ENCODE data around the gene RTN1.

The RTN1 gene

DNA sequence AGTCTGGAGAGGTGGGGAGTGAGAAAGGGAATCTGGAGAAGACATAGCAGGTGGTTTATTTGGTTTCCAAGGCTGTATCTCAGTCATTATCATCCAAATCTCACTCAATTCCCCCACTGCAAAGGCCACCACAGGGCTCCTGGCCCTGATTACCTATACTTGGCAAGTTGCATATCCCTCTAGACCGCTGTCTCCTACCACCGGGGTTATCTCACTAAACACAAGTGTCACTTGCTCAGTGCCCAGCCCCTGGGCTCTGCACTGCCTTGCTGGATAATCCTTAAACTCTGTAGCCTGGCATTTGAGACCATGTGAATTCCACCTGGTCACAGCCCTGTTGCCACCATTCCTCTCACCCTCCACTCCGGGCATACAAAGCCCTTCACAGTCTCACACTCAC is 119.0 kb downstream of the RTN1 start:
- Histone ChIP-seq H3K9me3 (replicated peaks in 1 of 2; ENCODE audit: control insufficient read depth in 2 of 2, insufficient read depth in 1 of 2, low read depth in 1 of 2, low read length in 2 of 2) (no peaks in the 10 kb centered on the region), H3K23ac (ENCODE audit: low read depth, low read length, poor library complexity) (no peak overlapping the region), H3K36me3 (replicated peaks in 1 of 2; ENCODE audit: control insufficient read depth in 2 of 2, insufficient read depth in 2 of 2, low read length in 2 of 2) (no peaks in the 10 kb centered on the region), H3K18ac (ENCODE audit: low read length) (no peak overlapping the region), H2BK5ac (ENCODE audit: low read length) (no peak overlapping the region), H2BK12ac (ENCODE audit: low read length) (no peak overlapping the region), H3K79me1 (ENCODE audit: low read depth, low read length) (no peaks in the 10 kb centered on the region), H2AK5ac (ENCODE audit: low read depth, low read length) (no peak overlapping the region), H3K4me1 (ENCODE audit: control insufficient read depth in 2 of 2, insufficient read depth in 1 of 2, low read depth in 1 of 2, low read length in 2 of 2) (no peaks in the 10 kb centered on the region), H3K4me3 (ENCODE audit: low read length in 2 of 2) (no peak overlapping the region), H3K27ac (replicated peaks; ENCODE audit: low read length) (no peak overlapping the region), H2BK15ac (ENCODE audit: low read length) (no peak overlapping the region), H4K91ac (ENCODE audit: low read depth, low read length, poor library complexity) (no peak overlapping the region), H3K9ac (ENCODE audit: low read depth, low read length, poor library complexity) (no peak overlapping the region), H3K4ac (ENCODE audit: low read length) (no peak overlapping the region), H3K4me2 (ENCODE audit: insufficient read depth, low read length, poor library complexity, severe bottlenecking) (no peak overlapping the region), H3K27me3 (ENCODE audit: control insufficient read depth in 3 of 3, insufficient read depth in 3 of 3, low read depth in 1 of 3, low read length in 3 of 3) (no peaks in the 10 kb centered on the region), H4K8ac (ENCODE audit: low read depth, low read length) (no peak overlapping the region), H2AFZ (ENCODE audit: low read length) (no peak overlapping the region), H2BK120ac (ENCODE audit: low read depth, low read length) (no peak overlapping the region), H3K14ac (ENCODE audit: low read length) (no peak overlapping the region)
- WGBS, 2 donors (ENCODE audit: extremely low coverage in 2 of 2, insufficient read length in 2 of 2, insufficient replicate concordance in 1 of 2) = no CpG with 5 or more reads among the region's 3 CpGs
- no peak for DNase-seq (ENCODE audit: low spot score)

DNA sequence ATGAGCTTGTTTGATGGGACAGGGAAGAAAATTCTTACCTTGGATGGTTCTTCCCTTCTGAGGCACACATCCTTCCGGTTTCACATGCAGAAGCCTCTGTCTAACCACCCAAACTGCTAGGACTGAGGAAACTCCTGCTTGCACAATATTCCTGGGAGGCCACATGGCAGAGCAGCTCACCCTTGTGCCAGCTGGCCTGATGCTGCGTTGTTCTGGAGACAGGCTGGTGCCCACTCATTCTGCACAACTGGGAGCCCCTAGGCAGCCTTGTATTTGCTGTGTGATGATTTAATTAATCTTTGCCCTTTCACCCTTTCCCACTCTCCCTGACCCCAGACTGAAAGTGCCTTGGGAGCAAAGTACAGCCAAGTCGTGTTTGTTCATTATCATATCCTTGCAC is 130.8 kb downstream of the RTN1 start:
- no peak overlapping the region for H2AFZ ChIP-seq (ENCODE audit: low read length)
- H3K4me3 ChIP-seq (ENCODE audit: low read length in 2 of 2) = no peak overlapping the region
- H3K4me1 ChIP-seq (ENCODE audit: control insufficient read depth in 2 of 2, insufficient read depth in 1 of 2, low read depth in 1 of 2, low read length in 2 of 2) = no peaks in the 10 kb centered on the region
- H3K27me3 ChIP-seq (ENCODE audit: control insufficient read depth in 3 of 3, insufficient read depth in 3 of 3, low read depth in 1 of 3, low read length in 3 of 3) = no peaks in the 10 kb centered on the region
- no peak overlapping the region for H3K4me2 ChIP-seq (ENCODE audit: insufficient read depth, low read length, poor library complexity, severe bottlenecking)
- no peak overlapping the region for H2BK12ac ChIP-seq (ENCODE audit: low read length)
- H3K27ac ChIP-seq (replicated peaks; ENCODE audit: low read length) = no peak overlapping the region
- no peak overlapping the region for H3K4ac ChIP-seq (ENCODE audit: low read length)
- no peak overlapping the region for H3K23ac ChIP-seq (ENCODE audit: low read depth, low read length, poor library complexity)
- no peak overlapping the region for H4K8ac ChIP-seq (ENCODE audit: low read depth, low read length)
- no peak overlapping the region for H4K91ac ChIP-seq (ENCODE audit: low read depth, low read length, poor library complexity)
- H3K36me3 ChIP-seq (replicated peaks in 1 of 2; ENCODE audit: control insufficient read depth in 2 of 2, insufficient read depth in 2 of 2, low read length in 2 of 2) = no peaks in the 10 kb centered on the region
- no peak overlapping the region for H2BK5ac ChIP-seq (ENCODE audit: low read length)
- H2BK15ac ChIP-seq (ENCODE audit: low read length) = no peak overlapping the region
- no peak overlapping the region for H2AK5ac ChIP-seq (ENCODE audit: low read depth, low read length)
- no peak overlapping the region for H3K14ac ChIP-seq (ENCODE audit: low read length)
- H3K79me1 ChIP-seq (ENCODE audit: low read depth, low read length) = no peaks in the 10 kb centered on the region
- H3K18ac ChIP-seq (ENCODE audit: low read length) = no peak overlapping the region
- H2BK120ac ChIP-seq (ENCODE audit: low read depth, low read length) = no peak overlapping the region
- DNase-seq (ENCODE audit: low spot score) = no peak
- WGBS, 2 donors (ENCODE audit: extremely low coverage in 2 of 2, insufficient read length in 2 of 2, insufficient replicate concordance in 1 of 2) = no CpG with 5 or more reads among the region's 3 CpGs
- no peaks in the 10 kb centered on the region for H3K9me3 ChIP-seq (replicated peaks in 1 of 2; ENCODE audit: control insufficient read depth in 2 of 2, insufficient read depth in 1 of 2, low read depth in 1 of 2, low read length in 2 of 2)
- no peak overlapping the region for H3K9ac ChIP-seq (ENCODE audit: low read depth, low read length, poor library complexity)

DNA sequence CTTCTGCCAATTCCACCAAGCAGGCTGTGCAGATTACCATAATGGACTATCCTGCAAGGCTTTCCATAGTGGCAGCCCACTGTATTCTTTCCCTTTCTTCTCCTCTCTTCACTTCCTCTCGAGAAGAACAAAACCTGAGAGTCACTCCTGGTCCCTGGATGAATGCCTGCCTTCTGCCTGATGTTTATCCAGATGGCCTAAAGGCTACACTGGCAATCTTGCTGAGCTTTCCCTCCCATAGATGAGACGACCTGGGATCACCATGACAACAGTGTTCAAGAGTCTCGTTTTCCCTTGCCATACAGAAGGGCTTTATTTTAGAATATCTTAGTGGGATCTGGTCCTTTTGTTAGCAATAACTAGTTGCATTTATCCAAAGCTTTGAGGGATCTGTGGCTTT is 142.3 kb downstream of the RTN1 start:
- H3K27me3 ChIP-seq (ENCODE audit: control insufficient read depth in 3 of 3, insufficient read depth in 3 of 3, low read depth in 1 of 3, low read length in 3 of 3) = no peaks in the 10 kb centered on the region
- H3K9me3 ChIP-seq (replicated peaks in 1 of 2; ENCODE audit: control insufficient read depth in 2 of 2, insufficient read depth in 1 of 2, low read depth in 1 of 2, low read length in 2 of 2) = peaks cover 0 to 5% of the 10 kb centered on the region in 2 donors
- no peak for DNase-seq (ENCODE audit: low spot score)
- no peak overlapping the region for H2BK120ac ChIP-seq (ENCODE audit: low read depth, low read length)
- no peak overlapping the region for H4K8ac ChIP-seq (ENCODE audit: low read depth, low read length)
- H4K91ac ChIP-seq (ENCODE audit: low read depth, low read length, poor library complexity) = no peak overlapping the region
- no peak overlapping the region for H3K4me3 ChIP-seq (ENCODE audit: low read length in 2 of 2)
- H2AFZ ChIP-seq (ENCODE audit: low read length) = no peak overlapping the region
- H3K79me1 ChIP-seq (ENCODE audit: low read depth, low read length) = no peaks in the 10 kb centered on the region
- no peak overlapping the region for H3K27ac ChIP-seq (replicated peaks; ENCODE audit: low read length)
- H3K4ac ChIP-seq (ENCODE audit: low read length) = no peak overlapping the region
- peaks cover 0 to 8% of the 10 kb centered on the region in 2 donors for H3K4me1 ChIP-seq (ENCODE audit: control insufficient read depth in 2 of 2, insufficient read depth in 1 of 2, low read depth in 1 of 2, low read length in 2 of 2)
- H3K14ac ChIP-seq (ENCODE audit: low read length) = no peak overlapping the region
- H2BK15ac ChIP-seq (ENCODE audit: low read length) = no peak overlapping the region
- no peak overlapping the region for H3K18ac ChIP-seq (ENCODE audit: low read length)
- H2BK5ac ChIP-seq (ENCODE audit: low read length) = no peak overlapping the region
- no peaks in the 10 kb centered on the region for H3K36me3 ChIP-seq (replicated peaks in 1 of 2; ENCODE audit: control insufficient read depth in 2 of 2, insufficient read depth in 2 of 2, low read length in 2 of 2)
- H3K9ac ChIP-seq (ENCODE audit: low read depth, low read length, poor library complexity) = no peak overlapping the region
- WGBS, 2 donors (ENCODE audit: extremely low coverage in 2 of 2, insufficient read length in 2 of 2, insufficient replicate concordance in 1 of 2) = no CpG with 5 or more reads among the region's 3 CpGs
- H2AK5ac ChIP-seq (ENCODE audit: low read depth, low read length) = no peak overlapping the region
- H2BK12ac ChIP-seq (ENCODE audit: low read length) = no peak overlapping the region
- no peak overlapping the region for H3K23ac ChIP-seq (ENCODE audit: low read depth, low read length, poor library complexity)
- no peak overlapping the region for H3K4me2 ChIP-seq (ENCODE audit: insufficient read depth, low read length, poor library complexity, severe bottlenecking)

DNA sequence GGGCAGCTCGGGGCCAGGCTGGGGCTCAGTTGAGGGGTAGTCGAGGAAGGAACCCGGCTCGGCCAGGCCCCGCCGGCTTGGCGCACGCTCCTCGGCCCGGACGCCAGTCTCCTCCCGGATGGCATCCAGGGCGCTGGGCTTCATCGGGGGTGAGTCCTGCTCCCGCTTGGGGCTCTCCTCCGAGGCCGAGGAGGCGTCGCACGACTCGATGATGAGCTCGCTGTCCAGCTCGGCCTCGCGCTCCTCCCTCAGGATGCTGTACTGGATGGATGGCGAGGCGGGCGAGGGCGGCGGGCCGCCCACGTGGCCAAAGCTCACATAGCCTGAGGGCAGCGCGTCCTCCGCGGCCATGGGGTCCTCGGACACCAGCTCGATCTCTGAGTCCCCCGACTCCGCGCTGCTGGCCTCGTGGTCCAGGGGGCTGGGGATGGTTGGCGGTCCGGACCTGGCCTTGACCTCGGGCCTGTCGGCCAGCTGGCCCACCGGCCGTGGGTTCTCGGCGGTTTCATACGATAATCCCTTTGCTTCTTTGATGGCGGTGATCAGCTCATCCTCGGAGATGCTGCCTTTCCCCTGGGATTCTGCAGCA is 143.4 kb downstream of the RTN1 start:
- H3K4me2 ChIP-seq (ENCODE audit: insufficient read depth, low read length, poor library complexity, severe bottlenecking) = no peak overlapping the region
- H3K27me3 ChIP-seq (ENCODE audit: control insufficient read depth in 3 of 3, insufficient read depth in 3 of 3, low read depth in 1 of 3, low read length in 3 of 3) = no peaks in the 10 kb centered on the region
- no peaks in the 10 kb centered on the region for H3K79me1 ChIP-seq (ENCODE audit: low read depth, low read length)
- no peak overlapping the region for H2AFZ ChIP-seq (ENCODE audit: low read length)
- H3K4me1 ChIP-seq (ENCODE audit: control insufficient read depth in 2 of 2, insufficient read depth in 1 of 2, low read depth in 1 of 2, low read length in 2 of 2) = peaks cover 0 to 8% of the 10 kb centered on the region in 2 donors
- H3K14ac ChIP-seq (ENCODE audit: low read length) = peak overlapping the region; percentile 66
- no peak for DNase-seq (ENCODE audit: low spot score)
- H2AK5ac ChIP-seq (ENCODE audit: low read depth, low read length) = peak overlapping the region; percentile 94
- peak overlapping the region; percentile 50 for H2BK120ac ChIP-seq (ENCODE audit: low read depth, low read length)
- peak overlapping the region; percentile 88 for H2BK15ac ChIP-seq (ENCODE audit: low read length)
- no peak overlapping the region for H3K23ac ChIP-seq (ENCODE audit: low read depth, low read length, poor library complexity)
- no CpG with 5 or more reads among the region's 53 CpGs for WGBS, 2 donors (ENCODE audit: extremely low coverage in 2 of 2, insufficient read length in 2 of 2, insufficient replicate concordance in 1 of 2)
- H3K36me3 ChIP-seq (replicated peaks in 1 of 2; ENCODE audit: control insufficient read depth in 2 of 2, insufficient read depth in 2 of 2, low read length in 2 of 2) = no peaks in the 10 kb centered on the region
- H4K91ac ChIP-seq (ENCODE audit: low read depth, low read length, poor library complexity) = peak overlapping the region; percentile 95
- no peak overlapping the region for H3K27ac ChIP-seq (replicated peaks; ENCODE audit: low read length)
- peak overlapping the region; percentile 67 for H2BK5ac ChIP-seq (ENCODE audit: low read length)
- peak overlapping the region; percentile 25 for H2BK12ac ChIP-seq (ENCODE audit: low read length)
- H3K4ac ChIP-seq (ENCODE audit: low read length) = no peak overlapping the region
- no peak overlapping the region for H3K9ac ChIP-seq (ENCODE audit: low read depth, low read length, poor library complexity)
- H3K18ac ChIP-seq (ENCODE audit: low read length) = peak overlapping the region; percentile 82
- H4K8ac ChIP-seq (ENCODE audit: low read depth, low read length) = no peak overlapping the region
- peaks cover 0 to 5% of the 10 kb centered on the region in 2 donors for H3K9me3 ChIP-seq (replicated peaks in 1 of 2; ENCODE audit: control insufficient read depth in 2 of 2, insufficient read depth in 1 of 2, low read depth in 1 of 2, low read length in 2 of 2)
- no peak overlapping the region for H3K4me3 ChIP-seq (ENCODE audit: low read length in 2 of 2)
